Uterus (tissue), 4 donors: ENCODE data around the gene EYA4. TPM values are rescaled to one million over a fixed set of nuclear protein-coding genes. Genes with fewer than 3 reads are reported as not detected.

ENCODE experiments used
- DNase-seq, 2 donors: peaks; one replicate each; pipeline ENCODE4 v3.0.0-alpha.2; 2019 to 2020
- H3K27ac ChIP-seq, 2 donors: fragments of 200-600 bp; sonication (generic); 1 replicate in 1 of 2; 2 replicates in 1 of 2; pipeline ENCODE4 v1.5.1; 2016 to 2018
- H3K27me3 ChIP-seq, 2 donors: fragments of 200-600 bp; sonication (generic); one replicate each; pipeline ENCODE4 v1.5.1; 2018 to 2019; ENCODE audit warnings: control low read depth in 1 of 2
- H3K36me3 ChIP-seq, 2 donors: fragments of 200-600 bp; sonication (generic); one replicate each; pipeline ENCODE4 v1.5.1; 2019; ENCODE audit warnings: control low read depth in 1 of 2
- H3K4me1 ChIP-seq, 2 donors: fragments of 200-600 bp; sonication (generic); one replicate each; pipeline ENCODE4 v1.5.1; 2018 to 2019; ENCODE audit warnings: control low read depth in 1 of 2
- H3K4me3 ChIP-seq, 2 donors: fragments of 200-600 bp; sonication (generic); 1 replicate in 1 of 2; 2 replicates in 1 of 2; pipeline ENCODE4 v1.5.1; 2018 to 2019; ENCODE audit warnings: mild to moderate bottlenecking in 1 of 2
- H3K9me3 ChIP-seq, 2 donors: fragments of 200-600 bp; sonication (generic); one replicate each; pipeline ENCODE4 v1.5.1; 2019; ENCODE audit warnings: control low read depth in 1 of 2
- POLR2A ChIP-seq, 2 donors: fragments of 450-650 bp; IDR thresholded peaks; one replicate each; pipeline ENCODE4 v1.6.1; 2016; ENCODE audit warnings: antibody characterized with exemption in 2 of 2, mild to moderate bottlenecking in 1 of 2, moderate library complexity in 1 of 2
- intact Hi-C: fragments of 100-400 bp; cut with DNase I; formaldehyde crosslinking; loops from one replicate; pipeline ENCODE4 v1.15.1; 2023; ENCODE audit warnings: low total_unique reads
- total RNA-seq, 4 donors: library from RNA; depleted of rRNA in 3 of 4; stranded (reverse); fragments of >200 nt in 3 of 4; gene quantifications; one replicate each; pipeline versions ENCODE4 v1.1.0 to v1.2.4, GENCODE V29; 2014 to 2023
- TF ChIP-seq, protein P1 (sequence below), 4 experiments: fragments of 200-600 bp in 2 of 4; fragments of 450-650 bp in 2 of 4; sonication (generic) in 2 of 4; IDR thresholded peaks; one replicate each; pipeline ENCODE4 v1.5.1; 2016 to 2019; ENCODE audit warnings: antibody characterized with exemption in 4 of 4, mild to moderate bottlenecking in 2 of 4, moderate library complexity in 1 of 4
- donor health status: DM: yes; HTN: yes; CAD: no.

EYA4 gene
- total RNA-seq, 4 donors from 2014 or later = 2.0 to 8.8 (median 8.4) TPM; not detected in 1

DNA sequence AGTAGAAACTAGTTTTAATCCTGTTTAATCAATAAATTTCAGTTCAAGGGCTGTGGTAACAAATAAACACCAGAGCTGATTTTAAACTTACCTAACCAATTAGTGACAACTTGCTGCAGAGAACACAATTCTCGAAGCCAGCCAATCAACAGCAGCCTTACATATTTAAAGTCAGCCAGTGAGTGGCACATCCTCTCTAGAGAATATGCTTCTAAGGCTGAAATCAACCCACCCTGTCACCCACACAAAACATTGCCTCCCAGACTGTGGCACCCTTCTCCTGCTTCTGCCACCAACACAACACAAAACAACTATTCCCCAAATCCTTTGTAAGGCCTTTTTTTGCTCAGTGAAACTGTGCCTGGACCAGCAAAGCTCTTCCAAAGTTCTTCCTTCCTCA, 306.0 kb downstream of the EYA4 start:
- H3K4me3 ChIP-seq = no peak overlapping the region
- no peaks in the 10 kb centered on the region for H3K9me3 ChIP-seq
- intact Hi-C loops = no loop called here
- no peak overlapping the region for H3K27ac ChIP-seq
- no peaks in the 10 kb centered on the region for H3K36me3 ChIP-seq
- TF ChIP-seq POLR2A (IDR thresholded peaks at IDR 0.05) = no peak
- TF ChIP-seq, protein P1, sequence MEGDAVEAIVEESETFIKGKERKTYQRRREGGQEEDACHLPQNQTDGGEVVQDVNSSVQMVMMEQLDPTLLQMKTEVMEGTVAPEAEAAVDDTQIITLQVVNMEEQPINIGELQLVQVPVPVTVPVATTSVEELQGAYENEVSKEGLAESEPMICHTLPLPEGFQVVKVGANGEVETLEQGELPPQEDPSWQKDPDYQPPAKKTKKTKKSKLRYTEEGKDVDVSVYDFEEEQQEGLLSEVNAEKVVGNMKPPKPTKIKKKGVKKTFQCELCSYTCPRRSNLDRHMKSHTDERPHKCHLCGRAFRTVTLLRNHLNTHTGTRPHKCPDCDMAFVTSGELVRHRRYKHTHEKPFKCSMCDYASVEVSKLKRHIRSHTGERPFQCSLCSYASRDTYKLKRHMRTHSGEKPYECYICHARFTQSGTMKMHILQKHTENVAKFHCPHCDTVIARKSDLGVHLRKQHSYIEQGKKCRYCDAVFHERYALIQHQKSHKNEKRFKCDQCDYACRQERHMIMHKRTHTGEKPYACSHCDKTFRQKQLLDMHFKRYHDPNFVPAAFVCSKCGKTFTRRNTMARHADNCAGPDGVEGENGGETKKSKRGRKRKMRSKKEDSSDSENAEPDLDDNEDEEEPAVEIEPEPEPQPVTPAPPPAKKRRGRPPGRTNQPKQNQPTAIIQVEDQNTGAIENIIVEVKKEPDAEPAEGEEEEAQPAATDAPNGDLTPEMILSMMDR (IDR thresholded peaks at IDR 0.05) = no peak
- H3K4me1 ChIP-seq = no peaks in the 10 kb centered on the region
- no peak for DNase-seq
- H3K27me3 ChIP-seq = no peaks in the 10 kb centered on the region

DNA sequence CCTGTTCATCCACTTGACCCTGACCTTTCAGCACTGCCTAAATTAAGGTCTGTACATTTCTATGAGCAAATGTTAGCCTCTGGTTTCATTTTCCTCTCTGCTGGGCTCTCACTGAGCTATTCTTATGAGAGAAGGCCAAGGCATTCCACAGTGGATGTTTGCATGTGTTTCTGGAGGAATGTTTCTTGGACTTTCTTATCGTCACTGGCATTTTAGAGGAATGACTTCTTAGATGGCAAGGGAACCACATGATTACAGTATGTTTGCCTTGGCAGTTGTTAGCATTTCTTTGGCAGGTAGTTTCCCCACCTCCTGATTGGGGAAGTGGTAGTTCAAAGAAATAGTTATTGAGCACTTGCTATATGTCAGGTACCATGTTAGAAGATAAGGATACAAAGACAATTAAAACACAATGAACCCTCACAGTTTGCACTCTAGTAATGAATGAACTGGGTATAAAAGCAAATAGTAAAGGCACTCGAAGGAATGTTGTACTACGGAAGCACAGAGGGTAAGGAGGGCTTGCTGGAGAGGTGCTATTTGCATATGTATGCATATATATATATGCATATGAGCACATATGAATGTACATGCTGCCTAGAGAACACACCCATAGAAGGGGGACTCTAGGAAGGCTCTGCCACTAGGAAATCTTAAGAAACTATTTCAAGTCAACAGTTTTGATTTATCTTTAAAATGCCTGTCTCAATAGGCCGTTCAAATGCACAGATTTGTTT, 307.4 kb downstream of the EYA4 start:
- no peaks in the 10 kb centered on the region for H3K4me1 ChIP-seq
- no peaks in the 10 kb centered on the region for H3K9me3 ChIP-seq
- TF ChIP-seq, protein P1 (IDR thresholded peaks at IDR 0.05) = no peak
- no peak for TF ChIP-seq POLR2A (IDR thresholded peaks at IDR 0.05)
- no peaks in the 10 kb centered on the region for H3K36me3 ChIP-seq
- H3K27ac ChIP-seq = no peak overlapping the region
- no peak overlapping the region for H3K4me3 ChIP-seq
- no peak for DNase-seq
- intact Hi-C loops = no loop called here
- no peaks in the 10 kb centered on the region for H3K27me3 ChIP-seq

DNA sequence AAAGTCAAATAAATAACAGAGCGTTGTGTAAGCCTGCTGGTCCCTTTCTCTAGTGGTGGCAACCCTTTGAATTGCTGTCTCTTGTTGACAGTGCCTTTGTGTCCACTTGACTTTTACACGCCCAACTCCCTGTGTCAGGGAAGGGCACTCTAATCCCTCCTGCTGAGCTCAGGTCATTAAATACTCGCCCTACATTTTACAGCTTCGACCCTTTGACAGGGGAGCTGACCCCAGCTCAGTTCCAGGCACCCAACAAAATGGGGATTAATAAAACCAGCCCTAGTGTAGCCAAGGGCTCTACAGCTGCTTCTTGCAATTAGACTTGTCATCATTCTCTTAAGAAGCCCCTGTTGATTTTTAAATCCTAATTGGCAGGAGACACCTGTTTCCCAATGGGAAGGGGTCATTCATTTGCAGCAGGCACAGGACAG, 308.2 kb downstream of the EYA4 start:
- intact Hi-C loops = no loop called here
- DNase-seq = no peak
- H3K36me3 ChIP-seq = no peaks in the 10 kb centered on the region

DNA sequence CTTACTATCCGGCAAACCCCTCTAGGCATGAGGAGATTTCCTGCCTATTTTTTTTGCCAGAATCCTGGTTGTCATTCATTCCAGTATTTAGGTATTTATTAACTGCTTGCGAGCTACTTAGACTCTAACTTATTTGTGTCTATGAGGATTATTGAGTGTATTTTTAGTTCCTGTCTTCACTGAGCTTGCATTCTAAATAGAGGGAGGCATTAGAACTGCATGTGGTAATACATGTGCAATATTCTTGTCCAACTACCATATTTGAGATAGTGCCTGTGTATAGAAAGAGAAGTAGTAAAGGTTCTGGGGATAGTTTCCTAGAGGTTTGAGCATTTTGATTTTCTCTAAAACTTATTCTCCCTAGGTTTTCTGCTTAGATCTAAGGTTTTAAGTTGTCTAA, 308.9 kb downstream of the EYA4 start:
- Histone ChIP-seq H3K4me3 (no peak overlapping the region), H3K4me1 (no peaks in the 10 kb centered on the region), H3K27me3 (no peaks in the 10 kb centered on the region), H3K36me3 (no peaks in the 10 kb centered on the region), H3K27ac (no peak overlapping the region), H3K9me3 (no peaks in the 10 kb centered on the region)
- TF ChIP-seq, protein P1 (IDR thresholded peaks at IDR 0.05) = no peak
- no peak for TF ChIP-seq POLR2A (IDR thresholded peaks at IDR 0.05)
- intact Hi-C loops = no loop called here
- no peak for DNase-seq

More for the DNA sequence above, 308.2 kb downstream of the EYA4 start:
- Histone ChIP-seq H3K4me1 (no peaks in the 10 kb centered on the region), H3K9me3 (no peaks in the 10 kb centered on the region), H3K27me3 (no peaks in the 10 kb centered on the region), H3K27ac (no peak overlapping the region), H3K4me3 (no peak overlapping the region)
- no peak for TF ChIP-seq POLR2A (IDR thresholded peaks at IDR 0.05)
- TF ChIP-seq, protein P1 (IDR thresholded peaks at IDR 0.05) = no peak

DNA sequence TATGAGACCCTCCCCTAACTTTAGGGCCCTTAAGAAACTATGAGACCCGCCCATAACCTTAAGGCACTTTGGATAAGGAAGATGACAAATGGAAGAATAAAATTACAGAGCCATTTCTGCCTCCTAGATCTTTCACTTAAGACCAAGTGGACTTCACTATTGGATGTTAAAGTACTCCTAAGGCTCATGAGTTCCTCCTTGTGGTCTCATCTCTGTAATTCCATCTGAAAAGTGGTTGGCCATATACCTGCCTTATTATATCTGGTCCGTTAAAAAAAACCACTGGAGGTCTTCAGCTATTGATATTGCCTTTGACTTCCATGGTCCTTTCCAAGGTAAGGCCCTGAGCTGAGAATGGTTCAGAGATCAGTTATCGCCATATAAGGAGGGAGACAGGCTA, 310.3 kb downstream of the EYA4 start:
- intact Hi-C loops = no loop called here
- H3K27ac ChIP-seq = peak overlapping the region in 1 of 2 donors; percentile 25
- TF ChIP-seq, protein P1 (IDR thresholded peaks at IDR 0.05) = no peak
- TF ChIP-seq POLR2A (IDR thresholded peaks at IDR 0.05) = no peak

More for the DNA sequence above, 310.3 kb downstream of the EYA4 start:
- no peaks in the 10 kb centered on the region for H3K4me1 ChIP-seq
- H3K9me3 ChIP-seq = no peaks in the 10 kb centered on the region
- no peak for DNase-seq
- H3K4me3 ChIP-seq = no peak overlapping the region
- no peaks in the 10 kb centered on the region for H3K27me3 ChIP-seq
- no peaks in the 10 kb centered on the region for H3K36me3 ChIP-seq
